22Rv1 (cell line): Measurements from ENCODE around the gene GLI2.

Experiments
- CTCF ChIP-seq: fragments of 450-650 bp; IDR thresholded peaks from 2 replicates; pipeline ENCODE4 v1.5.1; 2017; ENCODE audit warnings: mild to moderate bottlenecking
- ZFX ChIP-seq: fragments of 450-650 bp; IDR thresholded peaks from 2 replicates; pipeline ENCODE4 v1.6.1; 2017; ENCODE audit warnings: antibody characterized with exemption, borderline replicate concordance

GRCh38 chr2:120710256-120710655, 25.4 kb upstream of the GLI2 start:
- TF ChIP-seq CTCF (no peak), ZFX (no peak)
